Left ventricle myocardium inferior (tissue), 1 donor: ENCODE results near the gene PF4V1. TPM values are rescaled to one million over a fixed set of nuclear protein-coding genes. Genes with fewer than 3 reads are reported as not detected.

Source experiments
- DNase-seq: peaks from one replicate; pipeline ENCODE4 v3.0.0-alpha.2; 2020
- H3K27ac ChIP-seq: fragments of 200-600 bp; replicated peaks from 2 replicates; pipeline ENCODE4 v1.8.0; 2021
- H3K27me3 ChIP-seq: fragments of 200-600 bp; 2 replicates; pipeline ENCODE4 v1.8.0; 2021; ENCODE audit warnings: low read depth
- H3K36me3 ChIP-seq: fragments of 200-600 bp; 2 replicates; pipeline ENCODE4 v1.8.0; 2021
- H3K4me1 ChIP-seq: fragments of 200-600 bp; 2 replicates; pipeline ENCODE4 v1.8.0; 2021
- H3K4me3 ChIP-seq: fragments of 200-600 bp; 2 replicates; pipeline ENCODE4 v1.8.0; 2021; ENCODE audit warnings: mild to moderate bottlenecking, moderate library complexity
- H3K9me3 ChIP-seq: fragments of 200-600 bp; replicated peaks from 2 replicates; pipeline ENCODE4 v1.8.0; 2021
- intact Hi-C: fragments of 100-400 bp; cut with micrococcal nuclease; formaldehyde crosslinking; loops from one replicate; pipeline ENCODE4 v1.11.0; 2022
- total RNA-seq: library from RNA; stranded (reverse); fragmentation: NEBNext Ultra II Directional; extraction: Animal tissue kit (Norgen Biotek cat#: 25700); gene quantifications from one replicate; pipeline ENCODE4 v1.2.1, GENCODE V29; 2021
- TF ChIP-seq, protein P1 (sequence below): fragments of 200-600 bp; IDR thresholded peaks from 2 replicates; pipeline ENCODE4 v1.8.0; 2021; ENCODE audit warnings: antibody characterized with exemption, mild to moderate bottlenecking, borderline replicate concordance
- donor health status: DM: no; HTN: yes; CAD: no; lungs with severe emphysema.

PF4V1 gene
- total RNA-seq, 1 donor from 2014 or later: not detected

GRCh38 chr4:73831569-73831968 is 21.5 kb upstream of the PF4V1 start:
- H3K27me3 ChIP-seq: peaks cover 5% of the 10 kb centered on the region
- H3K36me3 ChIP-seq: no peaks in the 10 kb centered on the region
- no peak for DNase-seq
- H3K4me1 ChIP-seq: no peaks in the 10 kb centered on the region
- TF ChIP-seq, protein P1, sequence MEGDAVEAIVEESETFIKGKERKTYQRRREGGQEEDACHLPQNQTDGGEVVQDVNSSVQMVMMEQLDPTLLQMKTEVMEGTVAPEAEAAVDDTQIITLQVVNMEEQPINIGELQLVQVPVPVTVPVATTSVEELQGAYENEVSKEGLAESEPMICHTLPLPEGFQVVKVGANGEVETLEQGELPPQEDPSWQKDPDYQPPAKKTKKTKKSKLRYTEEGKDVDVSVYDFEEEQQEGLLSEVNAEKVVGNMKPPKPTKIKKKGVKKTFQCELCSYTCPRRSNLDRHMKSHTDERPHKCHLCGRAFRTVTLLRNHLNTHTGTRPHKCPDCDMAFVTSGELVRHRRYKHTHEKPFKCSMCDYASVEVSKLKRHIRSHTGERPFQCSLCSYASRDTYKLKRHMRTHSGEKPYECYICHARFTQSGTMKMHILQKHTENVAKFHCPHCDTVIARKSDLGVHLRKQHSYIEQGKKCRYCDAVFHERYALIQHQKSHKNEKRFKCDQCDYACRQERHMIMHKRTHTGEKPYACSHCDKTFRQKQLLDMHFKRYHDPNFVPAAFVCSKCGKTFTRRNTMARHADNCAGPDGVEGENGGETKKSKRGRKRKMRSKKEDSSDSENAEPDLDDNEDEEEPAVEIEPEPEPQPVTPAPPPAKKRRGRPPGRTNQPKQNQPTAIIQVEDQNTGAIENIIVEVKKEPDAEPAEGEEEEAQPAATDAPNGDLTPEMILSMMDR: no peak
- H3K9me3 ChIP-seq: peaks cover 11% of the 10 kb centered on the region
- intact Hi-C loops: no loop called here
- H3K27ac ChIP-seq: no peak overlapping the region
- no peak overlapping the region for H3K4me3 ChIP-seq

DNA sequence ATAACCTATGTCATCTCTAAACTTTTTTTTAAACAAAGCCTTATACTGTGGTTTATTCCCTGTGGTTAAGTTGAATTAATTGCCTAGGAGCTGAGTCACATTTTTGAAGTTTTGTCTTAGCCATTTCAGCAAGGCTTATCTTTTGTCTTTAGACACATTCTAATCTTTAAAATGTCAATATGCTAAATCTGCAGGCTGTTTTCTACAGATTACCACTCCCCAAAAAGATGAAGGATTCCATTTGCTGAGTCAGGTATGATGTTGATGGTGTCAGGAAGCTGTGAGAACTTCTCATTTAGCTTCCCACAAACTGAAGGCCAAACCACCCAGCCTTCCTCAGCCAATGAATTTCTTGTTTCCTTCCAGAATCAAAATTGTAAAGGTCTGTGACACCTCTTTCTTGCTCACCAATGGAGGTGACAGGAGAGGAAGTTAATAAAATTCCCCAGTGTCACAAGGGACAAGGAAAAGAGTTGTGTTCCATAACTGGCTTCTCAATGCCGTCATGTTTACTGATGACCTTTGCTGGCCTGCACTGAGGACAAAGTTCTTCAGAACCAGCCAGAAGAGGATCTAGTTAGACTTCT is 20.4 kb upstream of the PF4V1 start:
- Histone ChIP-seq H3K4me1 (no peaks in the 10 kb centered on the region), H3K27me3 (peaks cover 17% of the 10 kb centered on the region), H3K27ac (no peak overlapping the region), H3K9me3 (peaks cover 4% of the 10 kb centered on the region), H3K36me3 (no peaks in the 10 kb centered on the region), H3K4me3 (no peak overlapping the region)
- TF ChIP-seq, protein P1: no peak
- no peak for DNase-seq
- intact Hi-C loops: no loop called here

DNA sequence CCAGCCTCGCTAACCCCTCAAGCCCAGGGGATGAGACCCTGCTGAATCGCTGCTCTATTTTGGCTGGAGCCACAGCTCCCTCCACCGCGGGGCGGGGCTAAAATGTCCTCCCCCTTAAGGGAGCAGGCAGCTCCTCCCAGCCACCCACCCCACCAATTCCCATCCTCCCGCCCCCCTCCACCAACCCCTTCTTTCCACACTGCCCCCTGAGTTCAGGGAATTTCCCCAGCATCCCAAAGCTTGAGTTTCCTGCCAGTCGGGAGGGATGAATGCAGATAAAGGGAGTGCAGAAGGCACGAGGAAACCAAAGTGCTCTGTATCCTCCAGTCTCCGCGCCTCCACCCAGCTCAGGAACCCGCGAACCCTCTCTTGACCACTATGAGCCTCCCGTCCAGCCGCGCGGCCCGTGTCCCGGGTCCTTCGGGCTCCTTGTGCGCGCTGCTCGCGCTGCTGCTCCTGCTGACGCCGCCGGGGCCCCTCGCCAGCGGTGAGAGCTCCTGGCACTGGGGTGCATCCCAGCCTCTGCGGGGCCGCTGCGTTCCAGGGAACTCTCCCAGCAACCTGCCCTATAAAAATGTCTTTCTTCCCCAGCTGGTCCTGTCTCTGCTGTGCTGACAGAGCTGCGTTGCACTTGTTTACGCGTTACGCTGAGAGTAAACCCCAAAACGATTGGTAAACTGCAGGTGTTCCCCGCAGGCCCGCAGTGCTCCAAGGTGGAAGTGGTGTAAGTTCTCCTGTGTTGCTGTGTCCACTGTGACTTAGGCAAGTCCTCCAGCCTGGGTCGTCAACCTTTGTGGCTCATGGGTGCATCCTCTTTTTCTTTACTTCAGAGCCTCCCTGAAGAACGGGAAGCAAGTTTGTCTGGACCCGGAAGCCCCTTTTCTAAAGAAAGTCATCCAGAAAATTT is 16.5 kb upstream of the PF4V1 start, which contains the start of gene CXCL6:
TSS of gene CXCL6 (plus strand) at position 306 of the 907 bp plus-strand sequence. CDS start at position 379, 73 bp downstream.
- Histone ChIP-seq H3K27me3 (peaks cover 36% of the 10 kb centered on the region), H3K4me3 (peak within 1 kb of the TSS; percentile 57), H3K27ac (no peak within 1 kb of the TSS), H3K9me3 (no peaks in the 10 kb centered on the region), H3K36me3 (no peaks in the 10 kb centered on the region), H3K4me1 (no peaks in the 10 kb centered on the region)
- TF ChIP-seq, protein P1: no peak
- DNase-seq: peak; percentile 30
- intact Hi-C loops: no loop called here

DNA sequence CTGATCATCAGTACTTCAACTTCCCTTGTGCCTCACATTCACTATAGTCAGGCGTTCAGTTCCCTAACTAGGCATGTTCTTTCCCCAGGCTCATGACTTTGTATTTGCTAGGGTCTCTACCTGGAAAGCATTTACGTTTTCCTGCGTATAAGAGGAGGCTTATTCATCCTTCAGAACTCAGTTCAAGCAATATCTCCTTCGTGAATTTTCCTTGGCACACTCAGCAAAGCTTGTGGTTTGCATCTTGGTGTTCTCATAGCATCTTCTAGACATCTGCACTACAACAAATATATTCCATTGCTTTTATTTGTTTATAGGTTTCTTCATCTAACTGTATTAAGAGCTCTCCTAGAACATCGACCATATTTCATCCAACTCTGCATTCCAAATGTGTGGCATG is 14.0 kb upstream of the PF4V1 start:
- intact Hi-C loops: no loop called here

GRCh38 chr4:73839715-73840114 is 13.4 kb upstream of the PF4V1 start:
- intact Hi-C loops: no loop called here
- Histone ChIP-seq H3K4me3 (no peak overlapping the region), H3K36me3 (no peaks in the 10 kb centered on the region), H3K9me3 (no peaks in the 10 kb centered on the region), H3K27me3 (peaks cover 36% of the 10 kb centered on the region), H3K4me1 (no peaks in the 10 kb centered on the region), H3K27ac (no peak overlapping the region)
- TF ChIP-seq, protein P1: no peak
- DNase-seq: no peak

More for the DNA sequence above, 14.0 kb upstream of the PF4V1 start:
- Histone ChIP-seq H3K27me3 (peaks cover 36% of the 10 kb centered on the region), H3K9me3 (no peaks in the 10 kb centered on the region), H3K4me1 (no peaks in the 10 kb centered on the region), H3K36me3 (no peaks in the 10 kb centered on the region), H3K27ac (no peak overlapping the region), H3K4me3 (no peak overlapping the region)
- no peak for DNase-seq
- TF ChIP-seq, protein P1: no peak
